ENCODE results near the gene FHOD3. TPM values are rescaled to one million over a fixed set of nuclear protein-coding genes. Genes with fewer than 3 reads are reported as not detected.
"Not testable (repeated sequence)": the region's sequence is repeated elsewhere in the genome, so short reads cannot be mapped to it uniquely, and the experiment has no call there.

FHOD3 gene
- total RNA-seq, 1 donor from 2014 or later: 350 TPM

- ATAC-seq (no peak), DNase-seq (ENCODE audit: missing footprints) (no peak)
- intact Hi-C loops (cut with DNase I): no loop called here
These were observed 405.0 kb downstream of the FHOD3 start for GRCh38 chr18:36702401-36703013.

GRCh38 chr18:36704156-36704555 lies 406.6 kb downstream of the FHOD3 start:
- intact Hi-C loops (cut with DNase I): no loop called here
- no peak for ATAC-seq
- DNase-seq (ENCODE audit: missing footprints): no peak

GRCh38 chr18:36706134-36706881 lies 408.8 kb downstream of the FHOD3 start:
- ATAC-seq (no peak), DNase-seq (ENCODE audit: missing footprints) (no peak)
- intact Hi-C loops (cut with DNase I): no loop called here

DNA sequence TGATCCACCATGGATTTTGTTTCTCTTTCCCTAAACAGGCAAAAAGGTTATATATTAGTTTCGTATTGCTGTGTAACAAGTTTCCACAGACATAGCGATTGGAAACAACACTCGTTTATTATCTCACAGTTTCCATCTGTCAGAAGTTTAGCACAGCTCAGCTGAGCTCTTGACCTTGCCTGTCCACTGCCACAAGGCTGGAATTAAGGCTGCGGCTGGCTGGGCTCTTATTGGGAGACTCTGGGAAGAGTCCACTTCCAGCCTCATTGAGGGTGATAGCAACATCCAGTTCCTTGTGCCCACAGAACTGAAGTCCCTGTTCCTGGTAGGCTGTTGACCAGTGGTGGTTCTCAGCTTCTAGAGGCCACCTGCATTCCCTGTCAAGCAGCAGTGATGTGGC lies 410.9 kb downstream of the FHOD3 start:
- ATAC-seq: peak; percentile 20
- DNase-seq (ENCODE audit: missing footprints): no peak
- intact Hi-C loops (cut with DNase I): no loop called here

GRCh38 chr18:36709315-36709714 lies 411.8 kb downstream of the FHOD3 start:
- ATAC-seq (no peak), DNase-seq (ENCODE audit: missing footprints) (no peak)
- intact Hi-C loops (cut with DNase I): no loop called here

GRCh38 chr18:36711014-36711725 lies 413.7 kb downstream of the FHOD3 start:
- ATAC-seq (no peak), DNase-seq (ENCODE audit: missing footprints) (no peak)
- intact Hi-C loops (cut with DNase I): no loop called here

DNA sequence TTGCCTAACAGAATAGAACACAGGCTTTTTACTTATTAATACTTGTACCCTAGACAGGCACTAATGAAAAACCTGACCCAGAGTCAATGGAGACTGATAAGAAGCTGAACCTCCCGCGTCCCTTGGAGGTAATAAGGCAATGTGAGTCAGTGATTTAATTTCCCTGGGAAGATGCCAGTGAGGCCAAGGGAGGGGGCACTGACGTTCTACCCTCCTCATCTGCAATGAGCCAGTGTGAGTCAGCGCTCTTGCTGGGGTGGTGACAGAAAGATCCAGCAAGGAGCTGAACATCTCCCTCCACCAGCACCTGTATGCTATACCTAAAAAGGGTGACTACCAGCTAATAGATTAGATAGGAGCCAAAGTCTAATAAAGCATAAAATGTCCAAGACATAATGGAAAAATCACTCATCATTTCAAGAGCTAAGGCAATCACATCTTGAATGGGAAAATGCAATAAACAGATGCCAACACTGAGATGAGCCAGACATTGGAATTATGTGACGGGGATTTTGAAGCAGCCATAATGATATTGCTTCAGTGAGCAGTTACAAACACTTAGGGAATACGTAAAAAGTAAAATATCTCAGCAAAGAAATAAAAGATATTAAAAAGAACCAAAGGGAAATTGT lies 414.4 kb downstream of the FHOD3 start:
- ATAC-seq: peak; percentile 40
- no peak for DNase-seq (ENCODE audit: missing footprints)
- intact Hi-C loops (cut with DNase I): no loop called here

- no peak for DNase-seq (ENCODE audit: missing footprints)
- intact Hi-C loops (cut with DNase I): no loop called here
- ATAC-seq: no peak
These were observed 417.0 kb downstream of the FHOD3 start for GRCh38 chr18:36714476-36714875.

- ATAC-seq: no peak
- DNase-seq (ENCODE audit: missing footprints): no peak
- intact Hi-C loops (cut with DNase I): no loop called here
These were observed 420.1 kb downstream of the FHOD3 start for GRCh38 chr18:36717422-36718110.

DNA sequence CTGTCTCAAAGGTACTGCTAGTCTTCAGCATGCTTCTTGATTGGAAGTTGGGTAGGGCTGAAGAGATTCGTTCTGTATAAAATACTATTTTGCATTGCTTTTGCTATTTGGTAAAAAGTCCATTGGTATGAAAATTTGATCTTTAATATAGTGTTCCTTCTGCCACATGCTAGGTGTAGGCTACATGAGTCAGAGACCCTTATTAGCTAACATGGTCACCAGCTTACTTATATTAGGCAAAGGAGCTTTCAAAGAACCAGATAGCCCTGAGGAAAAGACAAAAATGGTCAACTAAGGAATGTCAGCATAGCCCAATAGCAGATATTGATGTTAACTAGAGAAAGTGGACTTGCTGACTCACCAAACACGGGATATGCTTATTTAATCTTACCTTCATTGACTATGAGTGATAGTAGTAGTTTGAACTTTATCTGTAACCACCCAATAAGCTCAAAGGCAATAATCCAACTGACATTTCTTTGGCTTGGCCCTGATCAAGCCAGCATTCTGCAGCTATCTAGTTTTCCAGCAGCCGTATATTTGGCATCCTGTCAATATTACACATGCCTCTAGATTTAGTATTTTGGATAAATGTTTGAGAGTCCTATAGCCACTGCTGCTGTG lies 421.3 kb downstream of the FHOD3 start:
- intact Hi-C loops (cut with DNase I): no loop called here
- ATAC-seq: peak; percentile 20

GRCh38 chr18:36719630-36720029 lies 422.1 kb downstream of the FHOD3 start:
- no peak for DNase-seq (ENCODE audit: missing footprints)
- ATAC-seq: no peak
- intact Hi-C loops (cut with DNase I): no loop called here

More for the DNA sequence above, 421.3 kb downstream of the FHOD3 start:
- no peak for DNase-seq (ENCODE audit: missing footprints)

DNA sequence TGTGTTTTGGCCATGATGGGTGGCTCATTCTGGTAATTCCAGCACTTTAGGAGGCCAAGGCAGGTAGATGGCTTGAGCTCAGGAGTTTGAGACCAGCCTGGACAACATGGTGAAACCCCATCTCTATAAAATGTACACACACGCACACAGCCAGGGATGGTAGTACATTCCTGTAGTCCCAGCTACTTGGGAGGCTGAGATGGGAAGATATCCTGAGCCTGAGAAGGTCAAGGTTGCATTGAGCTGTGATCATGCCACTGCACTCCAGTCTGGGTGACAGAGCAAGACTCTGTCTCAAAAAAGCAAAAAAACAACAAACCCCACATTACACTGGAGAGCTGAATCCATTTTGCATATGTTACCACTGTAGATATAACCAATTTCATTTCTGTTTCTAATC lies 423.8 kb downstream of the FHOD3 start:
- ATAC-seq; intact Hi-C loops (cut with DNase I); DNase-seq (ENCODE audit: missing footprints): not testable (repeated sequence)

DNA sequence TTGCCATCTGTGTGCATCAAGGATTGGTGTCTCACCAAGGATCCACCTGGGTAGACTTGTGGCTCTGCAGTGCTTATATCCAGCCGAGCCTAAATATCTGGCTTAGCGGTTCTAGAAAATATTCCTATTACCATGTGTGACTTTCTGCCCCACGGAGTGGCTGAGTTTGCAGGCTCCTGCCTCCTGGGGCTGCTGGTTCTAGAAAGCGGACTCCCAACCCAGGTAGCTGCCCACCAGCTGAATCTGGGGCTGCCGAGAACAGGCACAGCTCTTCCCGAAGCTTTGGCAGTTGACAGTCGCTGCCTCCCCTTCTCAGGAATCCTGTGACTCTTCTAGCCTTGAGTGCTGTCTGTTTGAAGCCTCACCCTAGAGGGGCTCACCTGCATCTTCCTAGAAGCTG lies 426.7 kb downstream of the FHOD3 start:
- DNase-seq (ENCODE audit: missing footprints): no peak
- intact Hi-C loops (cut with DNase I): no loop called here
- no peak for ATAC-seq

DNA sequence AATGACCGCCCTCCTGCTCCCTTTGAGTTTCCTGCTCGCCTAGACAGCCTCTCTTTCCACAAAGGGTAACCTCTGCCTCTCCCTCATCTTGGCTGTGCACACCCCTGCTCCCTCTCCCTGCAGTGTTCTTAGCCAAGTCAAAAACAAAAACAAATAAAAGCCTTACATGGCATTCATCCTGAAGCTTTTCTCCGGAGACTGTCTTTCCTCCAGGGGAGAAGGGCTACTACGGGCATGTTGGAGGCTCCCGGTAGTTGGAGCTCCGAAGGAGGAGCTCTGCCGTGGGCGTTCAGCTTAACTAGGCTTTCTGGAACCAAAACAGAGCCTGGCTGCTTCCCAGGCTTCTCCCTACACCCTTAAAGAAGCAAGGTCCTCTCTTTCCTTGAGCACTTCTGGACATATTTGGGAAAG lies 427.1 kb downstream of the FHOD3 start:
- DNase-seq (ENCODE audit: missing footprints) (no peak), ATAC-seq (peak; percentile 36)
- intact Hi-C loops (cut with DNase I): no loop called here

DNA sequence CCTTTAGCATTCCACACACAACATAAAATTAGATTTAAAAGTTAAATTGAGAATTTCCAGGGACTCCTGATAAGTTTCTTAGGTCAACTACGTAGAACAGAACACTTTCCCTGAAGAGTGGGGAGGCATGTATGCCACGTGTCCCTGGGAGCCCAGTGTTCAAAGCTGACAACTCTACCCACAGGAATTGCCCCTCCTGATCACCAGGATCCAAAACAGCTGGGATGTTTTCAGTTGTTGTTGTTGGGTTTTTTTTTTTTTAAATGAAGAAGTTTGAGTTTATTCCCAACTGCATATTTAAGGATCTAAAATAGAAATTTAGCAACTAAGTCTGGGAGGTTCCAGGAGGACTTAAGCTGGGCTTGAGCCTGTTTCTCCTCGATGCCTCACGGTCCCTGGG lies 430.8 kb downstream of the FHOD3 start:
- intact Hi-C loops (cut with DNase I): no loop called here
- no peak for ATAC-seq
- no peak for DNase-seq (ENCODE audit: missing footprints)

GRCh38 chr18:36729197-36729596 lies 431.7 kb downstream of the FHOD3 start:
- ATAC-seq (no peak), DNase-seq (ENCODE audit: missing footprints) (no peak)
- intact Hi-C loops (cut with DNase I): no loop called here

DNA sequence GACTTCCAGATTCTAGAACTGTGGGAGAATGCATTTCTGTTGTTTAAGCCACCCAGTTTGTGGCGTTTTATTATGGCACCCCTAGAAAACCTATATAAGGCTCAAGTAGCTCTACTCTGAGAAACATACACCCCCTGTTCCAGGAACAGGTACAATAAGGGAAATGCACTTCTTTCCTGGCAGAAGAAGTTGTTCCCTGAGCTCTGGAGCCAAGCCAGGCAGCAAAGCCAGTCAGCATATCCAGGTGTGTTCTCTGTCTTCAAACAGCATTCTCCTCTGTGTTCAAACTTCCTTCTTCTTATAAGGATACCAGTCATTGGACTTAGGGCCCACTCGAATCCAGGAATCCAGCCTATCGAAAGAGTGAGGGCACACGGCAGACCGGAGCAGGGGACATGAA lies 434.8 kb downstream of the FHOD3 start:
- ATAC-seq (no peak), DNase-seq (ENCODE audit: missing footprints) (no peak)
- intact Hi-C loops (cut with DNase I): no loop called here

- DNase-seq (ENCODE audit: missing footprints) (no peak), ATAC-seq (no peak)
- intact Hi-C loops (cut with DNase I): no loop called here
These were observed 435.6 kb downstream of the FHOD3 start for GRCh38 chr18:36733150-36733549.

- DNase-seq (ENCODE audit: missing footprints) (no peak), ATAC-seq (no peak)
- intact Hi-C loops (cut with DNase I): no loop called here
These were observed 437.1 kb downstream of the FHOD3 start for GRCh38 chr18:36734596-36734995.
